NAMALWA (cell line): Measurements from ENCODE around the gene UBQLN2.
"Not testable (repeated sequence)": the region's sequence is repeated elsewhere in the genome, so short reads cannot be mapped to it uniquely, and the experiment has no call there.

Experiments used
- DNase-seq: peaks from one replicate; pipeline ENCODE4 v3.0.0-alpha.2; 2015; ENCODE audit warnings: low spot score

The UBQLN2 gene

DNA sequence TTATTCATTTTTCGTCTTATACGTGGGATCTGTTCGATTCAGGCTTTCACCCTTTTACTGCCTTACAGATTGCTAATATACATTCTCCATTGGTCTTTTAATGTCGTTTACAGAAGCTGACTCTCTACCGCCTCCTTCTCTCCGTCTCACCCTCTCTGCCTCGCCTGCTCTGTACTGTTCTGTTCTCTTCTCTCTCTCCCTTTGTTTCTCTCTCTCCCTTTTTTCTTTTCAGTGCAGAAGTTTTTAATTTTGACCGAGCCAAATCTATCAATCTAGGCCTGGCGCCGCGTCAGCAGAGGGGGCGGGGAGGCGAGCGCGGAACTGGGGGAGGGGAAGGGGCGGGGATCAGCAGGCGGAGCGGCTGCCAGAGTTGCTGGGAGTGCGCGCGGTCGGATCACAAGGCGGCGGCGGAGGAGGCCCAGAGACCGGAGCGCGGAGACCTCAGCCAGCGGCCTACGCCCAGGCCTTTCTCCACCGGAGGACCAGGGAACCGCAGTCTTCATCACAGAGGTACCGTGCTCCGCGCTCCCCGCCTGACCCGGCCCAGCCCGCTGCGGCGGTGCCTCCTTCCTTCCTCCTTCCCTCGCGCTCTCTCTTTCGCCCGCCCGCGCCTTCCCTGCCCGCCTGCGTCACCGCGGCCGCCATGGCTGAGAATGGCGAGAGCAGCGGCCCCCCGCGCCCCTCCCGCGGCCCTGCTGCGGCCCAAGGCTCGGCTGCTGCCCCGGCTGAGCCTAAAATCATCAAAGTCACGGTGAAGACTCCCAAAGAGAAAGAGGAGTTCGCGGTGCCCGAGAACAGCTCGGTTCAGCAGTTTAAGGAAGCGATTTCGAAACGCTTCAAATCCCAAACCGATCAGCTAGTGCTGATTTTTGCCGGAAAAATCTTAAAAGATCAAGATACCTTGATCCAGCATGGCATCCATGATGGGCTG, at the start of gene UBQLN2:
Gene UBQLN2 (plus strand): TSS at position 397 of the 931 bp plus-strand sequence. CDS start 247 bp downstream, at position 644.
- peak; percentile 82 for DNase-seq

DNA sequence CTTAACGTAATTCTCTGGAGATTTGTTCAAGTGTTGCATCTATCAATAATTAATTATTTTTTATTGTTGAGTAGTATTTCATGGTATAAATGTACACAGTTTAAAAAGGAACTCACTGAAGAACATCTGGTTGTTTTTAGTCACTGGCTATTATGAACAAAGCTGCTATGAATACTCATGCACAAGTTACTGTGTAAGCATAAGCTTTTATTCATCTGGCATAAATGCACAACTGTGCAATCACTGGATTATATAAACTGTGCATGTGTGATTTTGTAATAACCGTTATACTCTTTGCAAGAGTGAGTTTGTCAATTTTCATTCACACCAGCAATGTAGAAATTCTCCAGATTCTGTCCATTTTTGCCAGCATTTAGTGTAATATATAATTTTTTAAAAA, 43.8 kb upstream of the UBQLN2 start:
- DNase-seq: no peak

DNA sequence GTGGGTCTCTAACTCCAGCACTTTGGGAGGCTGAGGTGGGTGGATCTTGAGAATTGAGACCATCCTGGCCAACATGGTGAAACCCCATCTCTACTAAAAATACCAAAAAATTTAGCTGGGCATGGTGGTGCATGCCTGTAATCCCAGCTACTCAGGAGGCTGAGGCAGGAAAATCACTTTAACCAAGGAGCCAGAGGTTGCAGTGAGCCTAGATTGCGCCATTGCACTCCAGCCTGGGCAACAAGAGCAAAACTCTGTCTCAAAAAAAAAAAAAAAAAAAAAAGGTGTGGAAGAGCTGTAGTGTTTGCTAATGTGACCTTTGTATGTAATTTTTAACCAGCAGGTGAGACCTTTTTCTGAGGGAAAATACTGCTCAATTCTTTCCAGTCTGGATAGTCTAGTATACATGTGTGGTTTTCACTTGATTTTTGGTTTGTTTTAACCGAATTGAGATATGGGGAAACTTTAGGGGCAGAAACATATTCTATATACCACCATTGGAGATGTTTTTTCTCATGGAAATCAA, 33.9 kb upstream of the UBQLN2 start:
- DNase-seq: not testable (repeated sequence)

DNA sequence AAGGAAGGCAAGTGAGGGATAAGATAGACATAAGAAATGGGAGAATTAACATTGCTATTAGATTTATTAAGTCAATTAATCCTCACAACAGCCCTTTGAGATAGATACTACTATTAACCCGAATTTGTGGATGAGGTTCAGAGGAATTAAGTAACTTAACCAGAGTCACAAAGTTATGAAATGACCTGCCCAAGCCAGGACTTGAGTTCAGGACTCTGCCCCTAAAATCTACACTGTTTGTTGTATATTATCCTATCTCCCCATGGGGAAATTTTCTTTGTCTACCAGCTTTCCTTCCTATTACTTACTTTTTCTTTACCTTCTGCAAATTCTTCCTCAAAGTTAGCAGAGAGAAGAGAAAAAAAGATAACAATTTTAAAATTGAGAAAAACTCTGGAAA, 33.4 kb upstream of the UBQLN2 start:
- DNase-seq: no peak

DNA sequence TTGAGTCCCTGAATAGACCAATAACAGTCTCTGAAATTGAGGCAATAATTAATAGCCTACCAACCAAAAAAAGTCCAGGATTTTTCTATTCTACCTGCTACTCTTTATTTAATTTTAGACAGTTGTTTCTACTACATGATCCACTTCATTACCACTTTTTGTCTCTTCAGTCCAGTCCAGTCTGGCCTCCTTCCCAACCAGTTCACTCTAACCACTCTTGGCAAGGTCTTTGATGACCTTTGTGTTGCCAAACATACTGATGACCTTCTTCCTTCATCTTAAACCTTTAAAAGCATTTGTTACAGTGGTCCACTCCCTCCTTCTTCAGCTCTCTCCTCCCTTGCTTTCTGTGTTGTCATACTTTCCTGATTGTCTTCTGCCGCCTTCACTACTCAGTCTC, 12.8 kb upstream of the UBQLN2 start:
- no peak for DNase-seq

DNA sequence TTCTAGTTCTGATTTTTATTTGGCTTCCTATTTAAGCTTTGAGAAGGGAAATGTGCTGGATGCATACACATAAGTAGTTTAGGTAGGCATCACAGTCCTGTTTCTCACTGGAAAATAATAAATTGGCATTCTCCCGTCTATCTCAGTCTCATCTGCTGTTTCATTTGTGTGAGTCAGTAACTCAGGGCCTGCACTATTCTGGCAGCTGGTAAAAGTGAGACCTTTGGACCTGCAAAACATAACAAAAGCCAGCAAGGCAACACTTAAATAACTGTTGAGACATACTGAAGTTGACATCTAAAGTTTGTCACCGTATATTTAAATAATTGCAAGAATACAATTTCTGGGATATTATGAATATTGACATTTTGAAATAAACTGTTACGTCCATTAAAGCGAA, 8.6 kb upstream of the UBQLN2 start:
- DNase-seq: no peak

DNA sequence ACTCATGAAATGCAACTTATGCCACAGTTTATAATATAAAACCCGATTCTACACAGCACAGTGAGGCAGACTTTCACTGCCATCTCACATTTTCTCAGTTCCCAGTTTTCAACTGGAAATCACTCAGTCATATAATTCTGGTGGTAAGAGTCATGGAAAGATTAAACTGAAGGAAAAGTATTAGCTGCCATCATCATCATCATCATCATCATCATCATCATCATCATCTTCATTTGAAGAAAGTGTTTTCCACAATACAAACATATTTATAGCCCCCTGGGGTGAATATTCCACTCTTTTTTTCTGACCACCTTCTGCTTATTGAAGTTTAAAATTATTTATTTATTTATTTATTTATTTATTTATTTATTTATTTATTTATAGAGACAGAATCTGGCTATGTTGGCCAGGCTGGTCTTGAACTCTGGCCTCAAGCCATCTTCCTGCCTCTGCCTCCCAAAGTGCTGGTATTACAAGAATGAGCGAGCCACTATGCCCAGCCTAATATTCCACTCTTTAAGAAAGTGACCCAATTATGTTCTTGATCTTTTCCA, 6.0 kb upstream of the UBQLN2 start:
- DNase-seq: no peak

DNA sequence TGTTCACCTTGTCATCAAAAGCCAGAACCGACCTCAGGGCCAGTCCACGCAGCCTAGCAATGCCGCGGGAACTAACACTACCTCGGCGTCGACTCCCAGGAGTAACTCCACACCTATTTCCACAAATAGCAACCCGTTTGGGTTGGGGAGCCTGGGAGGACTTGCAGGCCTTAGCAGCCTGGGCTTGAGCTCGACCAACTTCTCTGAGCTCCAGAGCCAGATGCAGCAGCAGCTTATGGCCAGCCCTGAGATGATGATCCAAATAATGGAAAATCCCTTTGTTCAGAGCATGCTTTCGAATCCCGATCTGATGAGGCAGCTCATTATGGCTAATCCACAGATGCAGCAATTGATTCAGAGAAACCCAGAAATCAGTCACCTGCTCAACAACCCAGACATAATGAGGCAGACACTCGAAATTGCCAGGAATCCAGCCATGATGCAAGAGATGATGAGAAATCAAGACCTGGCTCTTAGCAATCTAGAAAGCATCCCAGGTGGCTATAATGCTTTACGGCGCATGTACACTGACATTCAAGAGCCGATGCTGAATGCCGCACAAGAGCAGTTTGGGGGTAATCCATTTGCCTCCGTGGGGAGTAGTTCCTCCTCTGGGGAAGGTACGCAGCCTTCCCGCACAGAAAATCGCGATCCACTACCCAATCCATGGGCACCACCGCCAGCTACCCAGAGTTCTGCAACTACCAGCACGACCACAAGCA, 898 bp downstream of the UBQLN2 start:
- DNase-seq: peak; percentile 35

DNA sequence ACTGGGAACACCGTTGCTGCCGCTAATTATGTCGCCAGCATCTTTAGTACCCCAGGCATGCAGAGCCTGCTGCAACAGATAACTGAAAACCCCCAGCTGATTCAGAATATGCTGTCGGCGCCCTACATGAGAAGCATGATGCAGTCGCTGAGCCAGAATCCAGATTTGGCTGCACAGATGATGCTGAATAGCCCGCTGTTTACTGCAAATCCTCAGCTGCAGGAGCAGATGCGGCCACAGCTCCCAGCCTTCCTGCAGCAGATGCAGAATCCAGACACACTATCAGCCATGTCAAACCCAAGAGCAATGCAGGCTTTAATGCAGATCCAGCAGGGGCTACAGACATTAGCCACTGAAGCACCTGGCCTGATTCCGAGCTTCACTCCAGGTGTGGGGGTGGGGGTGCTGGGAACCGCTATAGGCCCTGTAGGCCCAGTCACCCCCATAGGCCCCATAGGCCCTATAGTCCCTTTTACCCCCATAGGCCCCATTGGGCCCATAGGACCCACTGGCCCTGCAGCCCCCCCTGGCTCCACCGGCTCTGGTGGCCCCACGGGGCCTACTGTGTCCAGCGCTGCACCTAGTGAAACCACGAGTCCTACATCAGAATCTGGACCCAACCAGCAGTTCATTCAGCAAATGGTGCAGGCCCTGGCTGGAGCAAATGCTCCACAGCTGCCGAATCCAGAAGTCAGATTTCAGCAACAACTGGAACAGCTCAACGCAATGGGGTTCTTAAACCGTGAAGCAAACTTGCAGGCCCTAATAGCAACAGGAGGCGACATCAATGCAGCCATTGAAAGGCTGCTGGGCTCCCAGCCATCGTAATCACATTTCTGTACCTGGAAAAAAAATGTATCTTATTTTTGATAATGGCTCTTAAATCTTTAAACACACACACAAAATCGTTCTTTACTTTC, 1.8 kb downstream of the UBQLN2 start:
- peak; percentile 16 for DNase-seq

DNA sequence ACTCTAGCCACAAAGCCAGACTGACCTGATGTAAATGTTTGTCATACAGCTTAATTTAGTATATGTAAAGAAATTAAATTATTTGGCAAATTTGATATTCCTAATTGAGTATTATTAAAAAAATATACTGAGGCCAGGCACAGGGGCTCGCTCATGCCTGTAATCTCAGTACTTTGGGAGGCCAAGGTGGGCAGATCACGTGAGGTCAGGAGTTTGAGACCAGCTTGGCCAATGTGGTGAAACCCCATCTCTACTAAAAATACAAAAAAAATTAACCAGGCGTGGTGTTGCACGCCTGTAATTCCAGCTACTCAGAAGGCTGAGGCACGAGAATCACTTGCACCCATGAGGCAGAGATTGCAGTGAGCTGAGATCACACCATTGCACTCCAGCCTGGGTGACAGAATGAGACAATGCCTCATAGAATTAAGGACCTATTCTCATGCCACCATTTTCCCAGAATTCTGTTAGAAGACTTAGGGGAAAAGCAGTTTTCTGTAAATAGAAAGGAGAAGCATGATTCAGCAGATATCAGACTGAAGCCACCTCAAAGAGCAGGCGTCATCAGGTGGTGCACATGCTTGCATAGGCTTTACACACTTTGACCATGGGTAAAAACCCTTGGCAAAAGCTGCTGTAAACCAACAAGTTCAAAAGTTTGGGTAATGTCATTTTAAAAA, 6.1 kb downstream of the UBQLN2 start:
- DNase-seq: no peak

DNA sequence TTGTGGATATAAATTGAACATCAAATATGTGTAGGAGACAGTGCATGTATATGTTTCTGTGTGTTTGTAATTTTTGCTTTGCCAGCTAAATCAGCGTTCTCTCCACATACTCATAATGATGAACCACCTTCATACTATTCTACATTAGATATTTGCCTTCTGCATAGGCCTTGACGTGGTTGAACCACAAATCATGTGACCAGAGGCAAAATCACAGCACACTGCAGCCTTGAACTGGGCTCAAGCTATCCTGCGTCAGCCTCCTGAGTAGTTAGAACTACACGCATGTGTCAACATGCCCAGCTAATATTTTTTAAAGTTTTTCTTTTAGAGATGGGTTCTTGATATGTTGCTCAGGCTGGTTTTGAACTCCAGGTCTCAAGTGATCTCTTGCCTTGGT, 9.5 kb downstream of the UBQLN2 start:
- no peak for DNase-seq

DNA sequence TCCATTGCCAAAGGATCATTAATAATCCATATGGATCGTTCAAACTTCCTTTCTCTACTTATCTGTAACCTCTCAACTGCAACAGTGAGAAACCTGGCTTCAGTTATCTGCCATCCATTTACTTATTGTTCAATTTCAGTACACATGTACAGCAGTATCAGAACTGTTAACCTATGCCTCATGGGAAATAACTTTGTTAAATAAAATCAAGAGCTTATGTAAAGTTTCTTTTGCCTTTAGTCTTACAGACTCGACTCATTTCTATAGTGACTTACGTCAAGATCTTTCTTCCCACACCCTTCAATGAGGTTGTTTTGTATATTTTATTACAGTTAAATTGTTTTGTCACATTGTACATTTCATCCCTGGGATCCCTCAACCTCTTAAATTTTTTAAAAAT, 11.4 kb downstream of the UBQLN2 start:
- DNase-seq: no peak

DNA sequence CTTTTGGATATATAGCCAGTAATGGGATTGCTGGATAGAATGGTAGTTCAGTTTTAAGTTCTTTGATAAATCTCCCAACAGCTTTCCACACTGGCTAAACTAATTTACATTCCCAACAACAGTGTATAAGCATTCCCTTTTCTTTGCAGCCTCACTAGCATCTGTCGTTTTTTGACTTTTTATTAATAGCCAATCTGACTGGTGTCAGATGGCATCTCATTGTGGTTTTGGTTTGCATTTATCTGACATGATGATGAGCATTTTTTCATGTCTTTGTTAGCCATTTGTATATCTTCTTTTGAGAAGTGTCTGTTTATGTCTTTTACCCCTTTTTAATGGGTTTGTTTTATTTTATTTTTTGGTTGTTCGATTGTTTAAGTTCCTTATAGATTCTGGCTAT, 13.3 kb downstream of the UBQLN2 start:
- no peak for DNase-seq

DNA sequence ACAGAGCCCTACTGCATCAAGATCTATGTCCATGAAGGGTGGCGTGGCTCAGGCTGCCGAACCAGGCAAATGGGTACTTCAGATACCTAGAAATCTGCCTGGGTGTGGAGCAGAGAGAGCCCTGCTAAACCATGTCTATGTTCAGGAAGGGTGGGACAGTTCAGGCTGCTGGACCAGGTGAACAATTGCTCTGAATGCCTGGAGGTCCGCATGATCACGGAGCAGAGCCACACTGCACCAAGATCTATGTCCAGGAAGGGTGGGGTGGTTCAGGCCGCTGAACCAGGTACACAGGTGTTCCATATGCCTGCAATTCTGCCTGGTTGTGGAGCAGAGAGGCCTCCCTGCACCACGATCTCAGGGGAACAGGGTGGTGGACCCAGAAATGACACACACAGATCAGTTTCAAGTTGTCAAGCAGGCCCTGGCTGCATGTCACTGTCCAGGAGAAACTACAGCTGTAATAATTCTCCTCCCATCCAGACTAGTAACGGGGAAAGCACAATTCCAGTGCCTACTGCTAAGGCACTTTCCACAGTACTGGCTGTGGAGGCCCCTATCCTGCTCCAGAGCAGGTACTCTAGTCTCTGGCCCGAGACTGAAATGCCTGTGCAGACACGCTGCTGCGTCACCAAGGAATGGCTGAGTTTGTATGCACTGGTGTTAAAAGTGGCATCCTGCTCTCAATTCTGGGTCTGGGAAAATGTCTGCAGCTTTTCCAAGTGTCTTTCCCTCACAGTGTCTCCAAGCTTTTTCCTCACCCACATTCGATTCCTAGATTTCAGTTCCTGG, 25.2 kb downstream of the UBQLN2 start:
- no peak for DNase-seq

DNA sequence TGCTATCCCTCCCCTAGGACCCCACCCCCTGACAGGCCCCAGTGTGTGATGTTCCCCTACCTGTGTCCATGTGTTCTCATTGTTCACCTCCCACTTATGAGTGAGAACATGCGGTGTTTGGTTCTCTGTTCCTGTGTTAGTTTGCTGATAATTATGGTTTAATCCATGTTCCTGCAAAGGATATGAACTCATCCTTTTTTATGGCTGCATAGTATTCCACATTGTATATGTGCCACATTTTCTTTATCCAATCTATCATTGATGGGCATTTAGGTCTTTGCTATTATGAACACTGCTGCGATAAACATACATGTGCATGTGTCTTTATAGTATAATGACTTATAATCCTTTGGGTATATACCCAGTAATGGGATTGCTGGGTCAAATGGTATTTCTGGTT, 28.4 kb downstream of the UBQLN2 start:
- DNase-seq: not testable (repeated sequence)

DNA sequence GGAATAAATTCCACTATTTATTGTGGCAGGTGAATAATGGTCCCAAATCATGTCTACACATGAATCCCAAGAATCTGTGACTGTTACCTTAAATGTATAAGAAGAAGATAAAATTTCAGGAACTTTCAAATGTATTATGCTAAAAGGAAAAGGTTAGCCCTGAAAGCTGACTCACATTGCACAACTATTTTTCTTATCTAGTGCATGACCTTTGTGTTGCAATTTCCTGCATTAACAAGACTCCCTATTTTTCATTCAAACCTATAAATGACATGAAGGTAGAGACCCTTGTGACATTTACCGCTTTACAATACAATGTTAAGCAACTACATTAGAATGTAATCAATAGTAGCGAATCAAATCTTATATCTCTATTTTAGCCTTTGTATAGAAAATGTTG, 36.7 kb downstream of the UBQLN2 start:
- no peak for DNase-seq

DNA sequence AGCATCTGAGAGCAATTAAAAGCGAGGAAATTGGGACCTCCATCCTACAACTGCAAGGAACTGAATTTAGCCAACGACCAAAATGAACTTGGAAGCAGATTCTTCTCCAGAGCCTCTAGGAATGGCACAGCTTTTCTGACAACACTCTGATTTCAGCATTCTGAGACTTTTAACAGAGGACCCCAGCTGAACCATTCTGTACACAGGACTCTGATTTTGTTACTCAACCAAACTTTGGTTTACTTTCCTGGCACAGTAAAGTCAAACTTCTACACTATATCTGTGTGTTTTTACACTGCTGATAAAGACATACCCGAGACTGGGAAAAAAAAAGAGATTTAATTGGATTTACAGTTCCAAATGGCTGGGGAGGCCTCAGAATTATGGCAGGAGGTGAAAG, 37.6 kb downstream of the UBQLN2 start:
- DNase-seq: no peak

DNA sequence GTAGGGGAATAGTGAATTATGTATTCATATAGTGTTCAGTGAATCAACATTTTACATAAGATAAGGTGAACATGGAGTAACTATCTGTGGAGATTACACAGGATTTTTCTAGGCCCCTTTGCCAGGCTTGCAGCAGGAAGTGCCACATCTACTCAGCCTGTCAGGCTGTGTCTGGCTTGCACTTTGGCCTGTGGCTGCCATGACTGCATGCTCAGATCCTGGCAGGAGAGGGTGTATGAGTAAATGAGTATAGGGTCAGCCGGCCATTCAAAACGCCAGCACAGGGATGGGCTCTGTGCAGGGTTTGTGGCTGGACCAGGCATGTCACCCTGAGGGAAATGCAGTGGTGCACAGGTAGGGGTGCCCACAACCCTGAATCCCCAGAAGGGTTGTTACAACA, 51.9 kb downstream of the UBQLN2 start:
- DNase-seq: no peak
